HG03439 (cell line): Measurements from ENCODE around the gene GIMD1.
"Not testable (repeated sequence)": the region's sequence is repeated elsewhere in the genome, so short reads cannot be mapped to it uniquely, and the experiment has no call there.

Source experiments
- ATAC-seq: cut with Tn5 transposase; IDR thresholded peaks from one replicate; pipeline ENCODE4 v1.9.1; 2021; ENCODE audit warnings: mild to moderate bottlenecking, moderate library complexity; ENCODE audit not compliant: unreplicated experiment

Gene GIMD1

DNA sequence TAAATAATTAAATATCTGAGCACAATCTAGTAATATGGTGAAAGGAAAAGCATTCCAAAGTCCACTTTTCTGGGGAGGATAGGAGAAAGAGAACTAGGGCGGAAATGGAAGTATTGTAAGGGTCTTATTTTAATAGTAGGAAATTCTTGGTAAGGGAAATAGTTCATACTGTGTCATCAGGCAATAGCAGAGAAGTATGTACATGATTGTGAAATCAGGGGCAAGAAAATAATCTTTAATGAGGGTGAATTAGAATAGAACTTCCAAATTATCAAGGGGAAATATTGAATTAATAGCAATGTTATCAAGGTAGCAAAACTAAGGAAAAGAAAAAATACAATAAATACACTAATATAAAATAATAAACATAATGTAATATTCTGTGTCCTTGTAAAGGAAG lies 14.8 kb downstream of the GIMD1 start:
- no peak for ATAC-seq

DNA sequence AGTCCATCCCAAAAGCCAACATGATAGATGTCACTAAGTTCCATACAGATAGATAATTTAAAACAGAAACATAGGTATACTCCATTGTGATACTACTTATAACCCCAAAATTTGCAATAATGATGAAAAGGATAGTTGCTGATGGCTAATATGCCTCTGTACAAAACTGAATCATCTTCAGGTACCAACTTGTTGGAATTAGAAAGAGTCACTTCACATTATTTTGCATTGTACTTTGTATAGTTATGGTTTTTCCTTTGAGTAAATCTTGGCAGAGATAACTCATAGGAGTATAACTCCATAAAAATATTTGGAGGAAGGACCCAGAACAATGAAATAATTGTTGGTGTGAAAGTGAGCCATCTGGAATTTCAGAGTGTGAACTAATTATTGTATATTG lies 17.6 kb downstream of the GIMD1 start:
- no peak for ATAC-seq

GRCh38 chr4:106347167-106347566 lies 21.4 kb downstream of the GIMD1 start:
- no peak for ATAC-seq

DNA sequence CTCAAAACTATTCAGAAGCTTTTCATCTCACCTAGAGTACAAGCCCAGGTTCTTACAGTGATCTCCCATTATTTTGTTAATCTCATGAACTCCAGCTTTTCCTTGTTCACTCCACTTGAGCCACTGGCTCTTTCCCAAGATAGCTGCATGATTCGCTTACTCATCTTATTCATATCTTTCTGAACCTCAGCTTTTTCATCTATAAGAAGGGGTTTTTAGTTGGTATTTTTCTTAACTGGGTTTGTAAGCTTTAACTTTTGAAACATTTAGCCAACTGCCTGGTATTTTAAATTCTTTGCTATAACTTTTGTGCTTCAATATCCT lies 24.0 kb downstream of the GIMD1 start:
- no peak for ATAC-seq

DNA sequence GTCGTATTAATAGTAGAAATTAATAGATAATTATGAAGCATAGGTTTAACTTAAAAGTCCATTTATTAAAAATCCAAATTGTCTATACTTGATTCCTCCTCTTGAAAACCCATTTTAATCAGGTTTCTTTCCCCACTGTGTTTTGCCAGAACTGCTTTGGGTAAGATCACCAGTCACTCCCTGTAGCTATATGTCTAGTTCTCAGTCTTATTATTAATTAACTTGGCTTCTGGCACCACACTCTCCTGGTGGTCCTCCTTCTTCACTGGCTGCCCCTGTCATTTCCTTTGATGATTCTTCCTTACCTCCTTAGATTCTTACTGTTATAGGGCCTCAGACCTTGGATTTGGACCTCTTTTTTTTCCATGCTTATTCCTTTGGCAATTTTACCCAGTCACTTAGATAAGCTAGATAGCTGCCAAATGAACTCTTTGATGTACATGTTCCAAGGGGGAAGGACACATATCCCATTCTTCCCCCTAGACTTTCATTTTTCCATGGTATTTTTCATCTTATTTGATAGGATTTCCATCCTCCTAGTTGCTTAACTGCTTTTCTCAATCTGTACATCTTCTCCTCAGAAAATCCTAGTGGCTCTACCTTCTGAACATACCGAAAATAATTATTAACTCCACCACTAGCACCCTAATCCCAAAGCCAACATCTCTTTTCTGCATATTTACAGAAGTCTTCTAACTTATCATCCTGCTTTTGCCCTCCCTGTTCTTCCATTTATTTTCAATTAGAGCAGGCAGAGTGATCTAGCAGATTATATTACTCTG lies 24.5 kb downstream of the GIMD1 start:
- no peak for ATAC-seq

- no peak for ATAC-seq
Measured at GRCh38 chr4:106340774-106341173, 27.8 kb downstream of the GIMD1 start.

- no peak for ATAC-seq
Measured at GRCh38 chr4:106339431-106339830, 29.1 kb downstream of the GIMD1 start.

- ATAC-seq = no peak
Measured at GRCh38 chr4:106338671-106339070, 29.9 kb downstream of the GIMD1 start.

DNA sequence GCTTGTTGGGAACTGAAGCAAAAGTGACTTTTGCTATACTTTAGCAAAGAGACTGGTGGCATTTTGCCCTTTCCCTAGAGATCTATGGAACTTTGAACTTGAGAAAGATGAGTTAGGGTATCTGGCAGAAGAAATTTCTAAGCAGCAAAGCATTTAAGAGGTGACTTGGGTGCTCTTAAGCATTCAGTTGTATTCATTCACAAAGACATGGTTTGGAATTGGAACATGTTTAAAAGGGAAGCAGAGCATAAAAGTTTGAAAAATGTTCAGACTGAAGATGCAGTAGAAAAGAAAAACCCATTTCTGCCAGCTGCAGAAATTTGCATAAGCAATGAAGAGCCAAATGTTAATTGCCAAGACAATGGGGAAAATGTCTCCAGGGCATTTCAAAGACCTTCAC lies 30.7 kb downstream of the GIMD1 start:
- ATAC-seq = no peak

DNA sequence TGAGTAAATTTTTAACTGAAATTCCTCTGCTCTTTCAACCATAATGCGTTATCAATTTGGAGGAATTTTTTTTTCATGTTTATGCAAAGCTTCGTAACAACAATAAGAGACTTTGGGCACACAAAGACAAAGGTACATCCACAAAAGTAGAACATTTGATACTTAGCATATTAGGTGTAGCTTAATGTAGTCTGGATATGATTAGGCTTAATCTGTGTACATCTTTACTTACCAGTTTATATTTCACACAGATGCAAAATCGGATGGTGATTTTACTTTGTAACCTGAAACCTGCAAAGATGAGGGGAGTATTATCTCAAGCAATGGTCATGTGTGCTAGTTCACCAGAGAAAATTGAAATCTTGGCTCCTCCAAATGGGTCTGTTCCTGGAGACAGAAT lies 32.0 kb downstream of the GIMD1 start:
- no peak for ATAC-seq

GRCh38 chr4:106334741-106335470 lies 33.7 kb downstream of the GIMD1 start:
- ATAC-seq = no peak

DNA sequence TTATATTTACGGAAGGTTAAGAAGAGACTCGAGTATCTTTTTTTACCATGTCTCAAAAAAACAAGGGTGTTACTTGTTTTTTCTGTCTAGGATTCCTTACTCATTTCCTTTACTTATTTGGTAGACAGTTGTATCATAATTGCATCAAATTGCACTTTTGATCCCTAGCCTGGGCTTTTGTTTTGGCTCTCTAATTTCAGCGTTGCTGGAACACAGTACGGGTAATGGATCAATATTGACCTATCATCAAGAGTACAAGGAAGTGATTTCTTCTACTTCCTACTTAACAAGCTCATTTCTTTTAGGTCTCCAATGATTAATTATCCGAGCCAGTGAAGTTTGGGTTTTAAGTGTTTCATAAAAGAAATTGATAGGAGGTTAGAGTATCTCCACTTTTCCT lies 35.4 kb downstream of the GIMD1 start:
- ATAC-seq = no peak

DNA sequence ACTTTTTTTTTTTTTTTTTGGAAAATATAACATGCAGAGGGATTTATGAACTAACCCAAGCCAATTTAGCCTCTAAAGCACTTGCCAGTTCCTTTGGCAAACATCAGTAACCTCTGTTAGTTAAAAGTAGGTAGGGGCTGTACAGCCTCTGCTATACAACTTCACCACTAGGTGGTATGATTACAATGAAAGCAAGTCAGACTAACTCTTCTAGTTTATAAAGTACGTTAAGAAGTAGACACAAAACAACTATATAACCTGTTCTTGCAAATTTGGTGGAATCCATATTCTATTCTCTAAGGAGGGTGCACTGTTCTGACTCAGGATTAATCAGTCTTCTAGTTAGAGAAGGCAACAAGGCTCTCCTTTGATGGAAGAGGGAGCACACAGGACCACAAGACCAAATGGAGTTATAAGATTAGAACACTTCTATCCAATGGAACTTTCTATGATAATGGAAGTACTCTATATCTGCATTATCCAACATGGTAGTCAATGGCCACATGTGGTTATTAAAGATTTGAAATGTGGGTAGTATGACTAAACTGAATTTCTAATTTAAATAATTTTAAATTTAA lies 39.4 kb downstream of the GIMD1 start:
- ATAC-seq = peak; percentile 56

DNA sequence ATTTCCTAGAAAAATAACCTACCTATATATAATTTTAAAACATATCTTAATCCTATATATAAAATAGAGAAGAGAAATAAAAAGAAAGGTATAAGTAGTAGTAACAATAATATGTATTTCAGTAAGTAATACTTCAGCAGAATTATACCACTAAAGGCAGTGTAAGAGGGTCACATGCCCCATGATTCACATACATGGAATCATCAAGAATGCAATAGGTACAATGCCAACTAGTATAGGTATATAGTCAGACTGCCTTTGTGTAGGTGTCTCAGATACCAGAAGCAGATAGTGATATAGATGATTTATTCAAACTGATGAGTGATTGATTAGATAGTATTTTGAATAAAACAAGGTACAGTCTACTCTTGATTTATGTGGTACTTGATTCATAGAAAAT lies 42.8 kb downstream of the GIMD1 start:
- ATAC-seq = no peak

DNA sequence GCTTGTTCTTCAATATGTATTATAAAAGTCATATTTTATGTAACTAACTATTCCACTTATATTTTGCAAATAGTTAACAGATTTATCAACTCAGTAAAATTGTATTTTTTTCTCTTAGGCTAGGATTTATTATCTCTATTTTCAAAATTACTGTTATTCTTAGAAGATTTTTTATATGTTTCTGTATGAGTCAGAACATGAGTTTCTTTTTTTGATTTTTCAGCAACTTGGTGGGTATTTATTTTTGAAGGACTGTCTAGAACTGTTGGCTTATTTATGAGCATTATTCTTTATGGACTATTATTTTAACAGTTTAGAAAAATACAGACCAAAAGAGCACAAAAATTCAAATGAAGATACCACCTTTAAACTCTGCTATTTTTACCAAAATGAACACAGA lies 45.5 kb downstream of the GIMD1 start:
- ATAC-seq = no peak

GRCh38 chr4:106321814-106322213 lies 46.8 kb downstream of the GIMD1 start:
- ATAC-seq = not testable (repeated sequence)

DNA sequence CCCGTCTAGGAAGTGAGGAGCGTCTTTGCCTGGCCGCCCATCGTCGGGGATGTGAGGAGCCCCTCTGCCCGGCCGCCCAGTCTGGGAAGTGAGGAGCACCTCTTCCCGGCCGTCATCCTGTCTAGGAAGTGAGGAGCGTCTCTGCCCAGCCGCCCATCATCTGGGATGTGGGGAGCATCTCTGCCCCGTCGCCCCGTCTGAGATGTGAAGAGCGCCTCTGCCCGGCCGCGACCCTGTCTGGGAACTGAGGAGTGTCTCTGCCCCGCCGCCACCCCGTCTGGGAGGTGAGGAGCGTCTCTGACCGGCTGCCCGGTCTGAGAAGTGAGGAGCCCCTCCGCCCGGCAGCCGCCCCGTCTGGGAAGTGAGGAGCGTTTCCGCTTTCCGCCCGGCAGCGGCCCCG lies 47.4 kb downstream of the GIMD1 start:
- ATAC-seq = not testable (repeated sequence)

DNA sequence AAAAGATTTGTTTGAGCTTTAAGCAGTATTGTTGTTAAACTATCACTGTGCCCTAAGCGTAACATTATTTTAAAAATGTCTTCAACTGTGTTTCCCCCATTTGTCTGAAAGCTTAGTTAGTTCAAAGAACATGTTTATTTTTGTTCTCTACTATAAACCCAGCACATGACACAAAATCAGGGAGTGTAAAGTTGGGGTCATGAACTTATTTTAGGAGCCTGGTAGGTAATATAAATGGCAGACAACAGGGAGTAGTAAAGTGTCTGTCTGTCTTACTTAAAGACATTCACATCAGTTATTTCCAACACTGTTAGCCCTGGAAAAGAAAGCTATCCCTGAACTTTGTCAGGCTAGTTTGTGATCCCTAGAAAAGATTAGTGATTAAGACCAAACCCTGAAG lies 48.3 kb downstream of the GIMD1 start:
- ATAC-seq = no peak

- no peak for ATAC-seq
Measured at GRCh38 chr4:106318511-106318910, 50.1 kb downstream of the GIMD1 start.

- ATAC-seq = no peak
Measured at GRCh38 chr4:106317815-106318214, 50.8 kb downstream of the GIMD1 start.

DNA sequence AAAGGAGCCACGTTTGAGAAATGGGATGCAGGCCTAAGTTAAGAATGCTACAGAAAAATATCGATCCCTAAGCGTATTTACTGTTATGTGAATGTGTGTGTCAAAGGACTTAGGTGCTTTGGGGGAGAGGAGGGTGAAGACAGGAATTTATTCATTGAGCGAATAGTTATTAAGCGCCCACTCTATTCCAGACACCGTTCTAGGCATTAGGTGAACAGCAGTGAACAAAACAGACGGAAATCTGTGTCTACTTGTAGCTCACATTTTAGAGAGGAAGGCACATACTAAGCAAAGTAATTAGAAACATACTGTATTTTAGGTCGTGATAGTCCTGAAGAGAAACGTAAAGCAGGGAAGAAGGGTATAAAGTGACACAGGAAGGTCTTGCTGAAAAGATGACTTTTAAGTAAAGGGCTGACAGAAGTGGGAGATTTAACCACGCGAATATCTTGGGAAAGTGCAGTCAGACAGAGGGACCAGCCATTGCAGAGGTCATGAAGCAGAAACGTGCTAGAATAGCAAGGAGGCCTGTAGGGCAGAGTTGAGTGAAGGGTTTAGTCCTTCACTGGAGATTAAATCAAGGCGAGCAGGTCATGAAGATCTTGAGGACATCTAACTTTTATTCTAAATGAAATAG lies 51.7 kb downstream of the GIMD1 start:
- peak; percentile 5 for ATAC-seq
